ENCODE data around the gene U2SURP.
"Not testable (repeated sequence)": the region's sequence is repeated elsewhere in the genome, so short reads cannot be mapped to it uniquely, and the experiment has no call there.

Gene U2SURP

GRCh38 chr3:143070977-143071551 lies 69.7 kb downstream of the U2SURP start:
- no peak for FAIRE-seq

DNA sequence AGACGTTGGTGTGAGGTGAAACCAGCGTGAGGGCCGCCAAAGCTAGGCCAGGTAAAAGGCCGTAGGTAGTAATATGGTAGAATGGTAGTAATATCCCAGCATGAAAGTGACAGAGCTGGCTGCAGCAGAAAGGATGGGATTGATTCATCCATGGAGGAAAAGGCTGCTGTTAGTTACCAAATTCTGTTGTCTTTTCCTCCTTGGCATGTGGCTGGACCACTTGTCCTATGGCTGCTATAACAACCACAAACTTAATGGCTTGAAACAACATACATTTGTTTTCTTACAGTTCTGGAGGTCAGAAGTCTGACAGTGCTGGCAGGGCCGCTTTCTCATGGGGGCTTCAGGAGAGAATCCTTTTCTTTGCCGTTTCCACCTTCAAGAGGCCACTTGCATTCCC lies 70.4 kb downstream of the U2SURP start:
- no peak for DNase-seq (ENCODE audit: low spot score)
- FAIRE-seq: no peak

More at GRCh38 chr3:143070977-143071551, 69.7 kb downstream of the U2SURP start:
- no peak for DNase-seq (ENCODE audit: low spot score)

DNA sequence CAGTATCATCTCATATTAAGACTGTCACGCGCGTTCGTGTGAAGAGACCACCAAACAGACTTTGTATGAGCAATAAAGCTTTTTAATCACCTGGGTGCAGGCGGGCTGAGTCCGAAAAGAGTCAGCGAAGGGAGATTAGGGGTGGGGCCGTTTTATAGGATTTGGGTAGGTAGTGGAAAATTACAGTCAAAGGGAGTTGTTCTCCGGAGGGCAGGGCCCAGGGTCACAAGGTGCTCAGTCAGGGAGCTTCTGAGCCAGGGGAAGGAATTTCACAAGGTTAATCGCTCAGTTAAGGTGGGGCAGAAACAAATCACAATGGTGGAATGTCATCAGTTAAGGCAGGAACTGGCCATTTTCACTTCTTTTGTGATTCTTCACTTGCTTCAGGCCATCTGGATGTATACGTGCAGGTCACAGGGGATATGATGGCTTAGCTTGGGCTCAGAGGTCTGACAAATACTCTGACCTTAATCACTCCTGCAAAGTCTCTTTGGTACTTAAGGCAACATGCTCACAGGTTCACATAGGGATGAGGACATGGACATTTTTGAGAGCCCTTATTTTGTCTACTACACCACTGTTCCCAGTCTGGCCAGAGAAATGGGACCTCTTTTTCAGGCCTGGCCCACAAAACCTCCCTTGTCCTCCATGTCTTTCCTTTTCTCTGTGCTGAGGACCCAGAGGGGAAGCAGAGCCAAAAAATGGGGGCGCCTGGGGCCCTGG lies 71.1 kb downstream of the U2SURP start:
- not testable (repeated sequence) for FAIRE-seq; DNase-seq (ENCODE audit: low spot score)

DNA sequence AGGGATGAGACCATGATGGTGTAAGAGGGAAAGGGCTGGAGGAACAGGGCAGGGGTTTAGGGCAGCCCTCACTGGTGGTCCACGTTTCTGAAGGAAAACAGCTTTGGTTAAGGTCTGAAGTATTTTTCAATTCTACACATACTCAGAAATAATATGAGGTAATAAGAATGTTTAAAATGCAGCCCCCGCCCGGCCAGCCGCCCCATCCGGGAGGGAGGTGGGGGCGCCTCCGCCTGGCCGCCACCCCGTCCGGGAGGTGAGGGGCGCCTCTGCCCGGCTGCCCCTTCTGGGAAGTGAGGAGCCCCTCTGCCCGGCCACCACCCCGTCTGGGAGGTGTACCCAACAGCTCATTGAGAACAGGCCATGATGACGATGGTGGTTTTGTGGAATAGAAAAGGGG lies 72.2 kb downstream of the U2SURP start:
- not testable (repeated sequence) for FAIRE-seq; DNase-seq (ENCODE audit: low spot score)

- DNase-seq (ENCODE audit: low spot score); FAIRE-seq: not testable (repeated sequence)
Measured at GRCh38 chr3:143073983-143074382, 72.6 kb downstream of the U2SURP start.

DNA sequence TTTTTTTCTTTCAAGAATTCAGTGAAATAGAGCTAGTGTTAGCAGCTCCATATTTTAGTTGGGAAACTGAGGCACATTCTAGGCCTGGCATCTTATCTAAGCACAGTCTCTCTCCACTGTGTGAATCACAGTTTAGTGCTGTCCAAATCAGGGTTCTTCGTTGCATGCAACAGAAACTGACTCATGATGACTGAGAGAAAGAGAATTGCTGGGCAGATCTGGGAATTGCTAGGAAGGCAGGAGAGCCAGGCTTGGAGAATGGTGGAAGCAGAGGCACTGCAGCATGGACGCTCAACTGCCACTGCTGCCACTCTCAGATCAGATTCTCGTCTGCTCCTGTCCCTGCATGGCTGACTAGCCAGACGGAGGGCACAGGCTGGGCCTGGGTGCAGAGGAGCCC lies 77.5 kb downstream of the U2SURP start:
- no peak for DNase-seq (ENCODE audit: low spot score)
- no peak for FAIRE-seq

- FAIRE-seq (no peak), DNase-seq (ENCODE audit: low spot score) (no peak)
Measured at GRCh38 chr3:143080196-143080595, 78.8 kb downstream of the U2SURP start.

DNA sequence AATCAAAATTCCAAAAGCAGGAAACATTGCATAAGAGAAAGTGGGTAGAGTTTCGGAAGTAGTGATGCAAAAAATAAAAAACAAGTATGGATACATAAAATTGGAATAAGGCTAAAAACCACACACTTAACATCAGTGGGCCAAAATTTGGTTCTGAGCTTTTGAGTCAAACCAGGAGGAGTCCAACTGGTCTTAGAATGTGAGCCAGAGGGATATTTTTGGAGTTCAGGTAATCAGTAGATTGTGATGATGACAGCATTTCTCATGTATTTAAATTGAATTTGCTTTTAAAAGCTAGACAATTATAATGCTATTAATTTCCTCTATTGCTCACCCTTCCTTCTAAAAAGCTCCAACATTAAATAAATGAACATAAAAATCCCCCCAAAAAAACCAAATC lies 80.0 kb downstream of the U2SURP start:
- FAIRE-seq: no peak
- DNase-seq (ENCODE audit: low spot score): no peak

GRCh38 chr3:143081844-143082778 lies 80.7 kb downstream of the U2SURP start:
- FAIRE-seq (no peak), DNase-seq (ENCODE audit: low spot score) (no peak)

- no peak for DNase-seq (ENCODE audit: low spot score)
- no peak for FAIRE-seq
Measured at GRCh38 chr3:143083781-143084180, 82.4 kb downstream of the U2SURP start.

- FAIRE-seq: no peak
- no peak for DNase-seq (ENCODE audit: low spot score)
Measured at GRCh38 chr3:143084856-143085731, 83.7 kb downstream of the U2SURP start.

DNA sequence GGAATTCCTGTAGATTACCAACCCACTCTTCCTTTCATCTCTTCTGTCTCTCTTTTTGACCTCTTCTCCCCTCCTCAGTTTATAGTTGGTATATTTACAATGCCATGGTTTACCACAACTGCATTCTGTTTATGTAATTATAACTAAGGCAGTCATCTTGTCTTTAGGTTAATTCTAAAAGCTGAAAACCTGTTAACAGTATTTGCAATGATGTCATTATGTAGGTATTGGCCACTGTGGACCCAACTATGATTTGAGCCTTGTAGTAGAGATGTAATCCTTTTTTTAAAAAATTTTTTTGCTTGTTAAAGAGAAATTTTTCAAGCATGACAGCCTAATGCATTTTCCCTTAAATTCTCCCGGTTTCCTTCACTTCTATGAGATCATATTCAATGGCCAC lies 87.5 kb downstream of the U2SURP start:
- no peak for FAIRE-seq
- DNase-seq (ENCODE audit: low spot score): no peak

- FAIRE-seq (no peak), DNase-seq (ENCODE audit: low spot score) (no peak)
Measured at GRCh38 chr3:143089965-143090364, 88.6 kb downstream of the U2SURP start.

GRCh38 chr3:143090486-143090885 lies 89.1 kb downstream of the U2SURP start:
- no peak for FAIRE-seq
- no peak for DNase-seq (ENCODE audit: low spot score)

GRCh38 chr3:143090976-143091837 lies 89.8 kb downstream of the U2SURP start:
- DNase-seq (ENCODE audit: low spot score): no peak
- FAIRE-seq: no peak

GRCh38 chr3:143092191-143092590 lies 90.8 kb downstream of the U2SURP start:
- DNase-seq (ENCODE audit: low spot score): no peak
- no peak for FAIRE-seq

DNA sequence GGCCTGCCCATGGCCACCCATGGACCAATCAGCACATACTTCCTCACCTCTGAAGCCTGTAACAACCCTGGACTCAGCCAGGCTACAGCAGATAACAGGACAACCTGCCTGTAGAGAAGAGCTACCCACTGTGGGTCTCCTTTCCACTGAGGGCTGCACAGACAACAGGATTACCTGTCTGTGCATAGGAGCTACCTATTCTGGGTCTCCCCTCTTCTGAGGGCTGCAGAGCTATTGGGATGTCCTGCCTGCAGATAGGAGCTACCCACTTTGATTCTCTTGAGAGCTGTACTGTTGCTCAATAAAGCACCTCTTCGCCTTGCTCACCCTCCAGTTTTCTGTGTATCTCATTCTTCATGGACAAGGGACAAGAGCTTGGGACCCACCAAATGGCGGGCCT lies 94.4 kb downstream of the U2SURP start:
- FAIRE-seq: no peak
- DNase-seq (ENCODE audit: low spot score): no peak

DNA sequence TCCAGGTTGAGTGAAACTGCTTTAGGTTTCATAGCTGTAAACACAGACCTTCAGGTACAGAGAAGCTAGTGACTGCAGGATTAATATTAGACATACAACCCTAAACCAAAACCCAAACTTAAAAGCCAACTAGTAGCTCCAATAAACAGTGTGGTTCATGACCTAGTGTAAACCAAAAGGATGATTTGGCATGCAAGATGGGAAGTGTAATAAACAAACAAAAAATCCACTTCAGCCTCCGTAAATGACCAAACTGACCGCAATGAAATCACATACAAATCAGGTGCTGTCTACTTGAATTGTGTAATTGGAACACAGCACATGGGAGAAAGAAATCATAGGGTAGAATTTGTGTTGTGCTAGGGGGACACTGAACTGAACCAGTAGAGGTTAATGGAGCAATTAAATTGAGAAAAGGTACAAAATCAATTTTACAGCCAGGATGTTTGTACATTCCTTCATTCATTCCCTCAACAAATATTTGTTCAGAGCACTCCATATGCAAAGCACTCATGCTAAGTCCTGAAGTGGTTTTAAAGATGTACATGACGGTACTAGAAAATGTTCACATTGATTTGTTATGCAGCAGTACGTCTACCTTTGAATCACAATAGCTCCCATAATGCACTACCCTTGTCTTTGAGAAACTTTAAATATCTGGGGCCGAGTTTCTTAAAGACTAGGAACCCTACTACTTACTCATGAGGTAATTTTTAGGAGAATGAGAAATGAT lies 96.8 kb downstream of the U2SURP start:
- FAIRE-seq (no peak), DNase-seq (ENCODE audit: low spot score) (no peak)

- FAIRE-seq (no peak), DNase-seq (ENCODE audit: low spot score) (no peak)
Measured at GRCh38 chr3:143099210-143099609, 97.8 kb downstream of the U2SURP start.

Measured in urothelium cell line (cell line).